GM20431 (cell line): ENCODE results near the gene GLI2.

ENCODE experiments used
- in situ Hi-C: fragments of 300-500 bp; cut with MseI, MboI; formaldehyde crosslinking; loops from one replicate; pipeline ENCODE4 v1.15.0; 2020; ENCODE audit warnings: low sequenced_read_pairs; ENCODE audit not compliant: unreplicated experiment

GLI2 gene

DNA sequence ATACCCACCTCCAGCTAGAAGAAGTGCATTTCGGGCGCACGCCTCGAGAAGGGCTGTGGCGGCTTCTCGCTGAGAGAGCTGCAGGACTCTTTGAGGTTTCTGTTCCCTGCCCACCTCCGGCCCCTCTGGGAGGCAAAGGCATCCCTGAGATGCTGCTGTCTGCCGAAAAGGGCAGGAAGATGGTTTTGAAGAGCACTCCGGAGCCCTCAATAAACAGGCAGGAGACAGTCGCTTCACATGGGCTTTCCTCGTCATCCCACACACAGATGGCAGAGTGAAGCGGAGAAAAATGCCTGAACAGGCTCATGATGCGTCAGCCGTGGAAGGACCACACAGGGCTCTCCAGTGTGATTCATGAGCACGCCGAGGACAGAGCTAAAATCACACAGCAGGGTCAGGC, 25.4 kb upstream of the GLI2 start:
- in situ Hi-C loops: no loop called here

DNA sequence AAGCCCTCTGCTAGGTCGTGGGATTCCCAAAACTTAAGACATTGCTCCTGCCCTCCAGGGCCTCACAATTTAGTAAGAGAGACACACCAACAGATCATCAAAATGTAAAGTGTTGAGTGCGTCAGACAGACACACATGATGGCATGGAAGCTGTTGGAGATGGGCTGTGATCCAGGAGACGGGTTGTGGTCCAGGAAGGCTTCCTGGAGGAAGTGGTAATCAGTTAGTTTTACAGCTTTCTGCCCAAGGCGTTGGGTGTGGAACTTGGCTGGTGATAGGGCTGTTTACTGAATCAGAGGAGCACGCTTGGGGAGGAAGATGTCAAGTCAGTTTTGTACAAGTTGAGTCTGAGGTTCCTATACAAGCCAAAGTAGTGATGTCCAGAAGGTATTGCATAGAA, 24.0 kb upstream of the GLI2 start:
- in situ Hi-C loops: no loop called here

DNA sequence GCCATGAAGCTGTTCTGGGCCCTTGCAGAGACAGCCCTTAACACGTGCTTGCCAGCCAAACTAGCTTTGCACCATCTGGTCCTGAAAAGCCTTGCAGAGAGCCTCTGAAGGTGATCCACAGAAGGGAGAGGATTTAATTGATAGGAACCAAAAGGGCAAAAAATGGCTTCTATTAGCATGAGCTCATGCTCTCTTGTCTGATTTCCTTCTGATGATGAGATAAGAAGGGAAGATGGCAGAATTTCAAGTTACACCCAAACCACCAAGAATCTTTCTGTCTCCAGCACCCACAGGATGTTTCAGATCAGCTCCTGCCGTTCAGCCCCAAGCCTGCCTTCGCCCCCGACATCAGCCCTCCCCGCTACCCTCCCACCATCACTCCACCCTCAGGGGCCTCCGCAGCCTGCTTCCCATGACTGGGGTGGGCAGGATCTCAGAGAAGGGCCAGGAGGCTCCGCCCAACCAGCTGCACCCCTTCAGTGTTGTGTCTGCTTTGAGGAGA, 23.4 kb upstream of the GLI2 start:
- in situ Hi-C loops: no loop called here

- in situ Hi-C loops: no loop called here
Measured at GRCh38 chr2:120715353-120715752, 20.3 kb upstream of the GLI2 start.

DNA sequence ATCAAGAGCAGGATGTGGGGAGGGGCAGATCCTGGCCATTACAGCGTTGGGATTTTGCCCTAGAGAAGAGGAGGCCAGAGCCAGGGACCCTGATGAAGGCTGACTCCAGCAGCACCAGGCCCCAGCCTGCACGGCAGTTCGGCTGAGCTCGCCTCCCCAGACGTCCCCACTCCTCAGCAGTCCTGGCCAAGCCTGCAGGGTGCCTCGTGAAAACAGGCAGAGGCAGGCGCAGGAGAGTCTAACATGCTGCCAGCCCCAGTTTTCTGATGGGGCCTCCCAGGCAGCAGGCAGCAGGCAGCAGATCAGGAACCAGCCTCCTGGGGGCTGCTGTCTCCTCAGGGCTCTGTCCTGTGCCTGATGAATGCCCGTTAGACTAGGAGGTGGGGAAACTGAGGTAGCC, 19.7 kb upstream of the GLI2 start:
- in situ Hi-C loops: no loop called here

DNA sequence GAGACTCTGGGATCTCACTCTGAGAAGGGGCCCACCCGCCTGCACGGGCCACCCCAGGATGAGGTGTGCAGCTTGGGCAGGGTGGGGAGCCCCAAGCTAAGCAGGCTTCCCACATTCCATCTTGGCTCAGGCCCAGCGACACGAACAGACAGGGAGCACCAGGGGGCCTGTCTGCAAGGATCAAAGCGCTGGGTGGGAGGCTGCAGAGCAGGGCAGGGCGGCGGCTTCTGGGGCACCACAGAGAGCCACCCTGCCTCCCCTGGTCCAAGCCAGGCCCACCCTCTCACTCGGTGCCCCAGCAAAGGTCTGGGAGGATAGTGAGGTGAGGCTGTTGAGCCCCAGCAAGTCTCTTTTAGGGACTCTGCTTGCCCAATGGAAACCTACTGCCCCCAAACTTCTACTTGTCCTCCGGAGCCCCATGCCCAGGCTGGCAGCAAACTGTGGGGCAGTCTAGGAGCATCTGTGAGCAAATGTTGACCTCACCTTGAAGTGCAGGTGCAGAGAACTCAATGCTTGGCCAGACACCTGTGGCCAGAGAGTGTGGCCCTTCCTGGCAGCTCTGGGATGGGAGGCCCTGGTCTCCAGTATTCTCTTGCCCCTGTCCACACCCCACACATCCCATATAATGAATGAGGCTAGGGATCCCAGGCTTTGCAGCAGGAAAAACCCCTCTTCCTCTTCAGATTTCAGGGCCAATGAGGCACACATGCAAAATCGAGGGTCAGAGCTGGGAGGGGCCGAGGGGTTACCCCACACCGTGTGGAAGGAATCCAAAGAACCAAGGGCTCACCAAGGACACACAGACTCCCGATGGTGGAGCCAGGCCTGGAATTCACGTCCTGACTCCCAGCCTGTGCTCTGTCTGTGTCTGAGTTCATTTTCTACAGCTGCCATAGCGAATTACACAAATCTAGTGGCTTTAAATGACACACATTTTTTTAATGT, 18.8 kb upstream of the GLI2 start:
- in situ Hi-C loops: no loop called here

DNA sequence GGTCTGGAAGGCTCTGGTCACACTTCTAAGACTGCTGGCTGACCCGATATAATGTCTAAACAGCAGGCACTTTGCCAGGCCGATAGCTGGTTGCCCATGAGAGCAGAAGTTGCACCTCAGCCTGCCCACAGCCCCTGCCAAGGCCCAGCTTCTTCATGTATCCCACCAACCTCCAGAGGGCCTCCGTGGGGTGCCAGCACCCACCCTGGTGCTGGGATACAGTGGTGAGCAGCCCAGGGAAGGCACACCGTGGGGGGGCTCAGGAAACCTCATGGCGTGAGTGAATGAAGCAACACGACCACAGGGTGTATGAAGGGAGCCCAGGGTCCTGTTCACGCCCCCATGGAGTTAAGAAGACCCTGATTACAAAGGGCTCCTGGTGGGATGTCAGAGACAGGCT, 16.2 kb upstream of the GLI2 start:
- in situ Hi-C loops: no loop called here

DNA sequence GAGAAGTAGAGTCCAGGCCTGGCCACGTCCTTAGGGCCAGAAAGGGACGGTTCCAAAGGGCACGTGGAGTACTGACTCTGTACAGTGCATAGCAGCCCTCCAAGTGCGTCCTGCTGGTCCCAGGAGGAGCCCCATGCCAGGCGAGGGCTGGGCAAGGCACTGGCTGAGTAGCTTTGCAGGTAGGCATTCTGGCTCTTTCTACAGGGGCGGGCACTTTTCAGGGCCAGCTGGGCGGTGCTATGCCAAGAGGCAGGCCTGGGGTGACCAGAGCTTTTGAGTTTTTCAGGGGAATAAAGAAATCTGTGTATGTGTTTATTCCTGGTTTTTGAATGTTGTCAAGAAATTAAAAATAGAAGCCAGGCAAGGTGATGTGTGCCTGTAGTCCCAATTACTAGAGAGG, 15.4 kb upstream of the GLI2 start:
- in situ Hi-C loops: no loop called here

GRCh38 chr2:120720746-120721375, 14.8 kb upstream of the GLI2 start:
- in situ Hi-C loops: no loop called here

DNA sequence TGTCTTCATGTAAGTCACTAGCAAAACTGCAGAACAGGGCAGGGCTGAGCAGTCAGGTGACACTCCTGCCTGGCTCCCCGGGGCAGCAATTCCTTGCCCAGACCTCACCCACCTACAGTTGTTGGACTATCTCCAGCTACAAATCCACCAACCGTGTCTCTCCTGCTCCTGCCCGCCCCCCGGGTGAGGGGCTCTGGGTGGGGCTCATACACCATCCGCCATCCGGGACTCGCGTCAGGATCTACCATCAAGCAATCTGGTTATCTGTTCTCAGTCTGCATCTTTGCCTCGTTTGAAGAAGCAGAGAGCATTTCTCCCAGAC, 13.5 kb upstream of the GLI2 start:
- in situ Hi-C loops: no loop called here

GRCh38 chr2:120722568-120723421, 12.9 kb upstream of the GLI2 start:
- in situ Hi-C loops: no loop called here

DNA sequence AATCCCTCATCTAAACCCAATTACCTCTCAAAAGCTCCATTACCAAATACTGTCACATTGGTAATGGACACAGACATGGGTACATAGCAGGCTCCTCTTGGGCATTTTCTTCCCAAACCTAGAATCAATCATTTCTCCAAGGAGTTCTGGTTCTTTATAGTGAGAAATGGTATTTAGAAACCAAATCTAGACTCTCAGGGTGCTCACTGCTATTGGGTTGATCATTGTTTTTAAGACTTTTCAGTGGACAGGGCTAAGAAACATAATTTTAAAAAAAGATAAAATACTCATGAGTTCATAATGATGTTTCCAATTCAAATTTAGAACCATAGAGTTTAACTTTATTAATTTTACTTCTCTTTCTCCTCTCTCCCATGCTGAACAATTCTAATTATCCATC, 9.4 kb upstream of the GLI2 start:
- in situ Hi-C loops: no loop called here

DNA sequence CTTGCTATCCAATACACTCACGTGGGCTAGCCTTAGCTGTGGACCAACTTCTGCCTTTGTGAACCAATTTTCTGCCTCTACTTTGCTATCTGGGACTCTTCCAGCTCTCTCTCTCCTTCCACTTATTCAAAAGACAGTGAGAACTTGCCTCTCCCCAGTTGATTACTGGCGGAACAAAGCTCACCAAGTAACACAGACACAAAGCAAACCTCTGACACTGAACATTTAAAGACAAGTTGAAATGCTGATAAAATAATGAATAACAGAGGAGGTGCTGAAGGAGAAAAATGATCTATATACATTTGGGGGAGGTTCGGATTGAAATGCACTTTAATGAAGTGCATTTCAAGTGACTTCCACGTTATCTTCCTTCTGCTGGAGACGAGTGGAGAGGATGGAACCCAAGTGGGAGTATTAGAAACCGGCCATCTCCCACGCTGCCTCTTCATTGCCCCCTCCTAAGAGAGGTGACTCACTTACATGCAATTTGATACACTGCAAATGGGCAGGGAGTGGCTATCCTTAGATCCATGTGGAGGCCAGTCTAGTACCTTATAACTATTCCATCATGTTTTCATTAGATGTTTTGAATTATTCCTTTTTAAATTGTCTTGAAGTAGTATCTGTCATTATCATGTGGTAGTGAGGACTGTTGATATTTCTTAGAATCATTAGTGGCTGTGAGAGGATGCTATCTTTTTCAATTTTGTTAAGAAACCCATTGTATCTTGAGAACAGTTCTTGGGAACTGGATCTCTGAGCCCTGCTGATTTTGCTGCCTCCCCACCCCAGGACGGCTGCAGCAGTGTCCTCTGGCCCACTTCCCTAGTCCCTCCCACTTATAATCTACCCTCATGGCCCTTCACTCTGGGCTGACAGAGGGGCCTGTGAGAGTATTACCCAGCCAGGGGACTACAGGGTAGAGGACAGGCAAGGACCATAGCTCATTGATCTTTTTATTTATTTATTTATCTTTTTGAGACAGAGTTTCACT, 6.0 kb upstream of the GLI2 start:
- in situ Hi-C loops: no loop called here

- in situ Hi-C loops: no loop called here
Measured at GRCh38 chr2:120731175-120731574, 4.5 kb upstream of the GLI2 start.

- in situ Hi-C loops: no loop called here
Measured at GRCh38 chr2:120732506-120733237, 3.0 kb upstream of the GLI2 start.

DNA sequence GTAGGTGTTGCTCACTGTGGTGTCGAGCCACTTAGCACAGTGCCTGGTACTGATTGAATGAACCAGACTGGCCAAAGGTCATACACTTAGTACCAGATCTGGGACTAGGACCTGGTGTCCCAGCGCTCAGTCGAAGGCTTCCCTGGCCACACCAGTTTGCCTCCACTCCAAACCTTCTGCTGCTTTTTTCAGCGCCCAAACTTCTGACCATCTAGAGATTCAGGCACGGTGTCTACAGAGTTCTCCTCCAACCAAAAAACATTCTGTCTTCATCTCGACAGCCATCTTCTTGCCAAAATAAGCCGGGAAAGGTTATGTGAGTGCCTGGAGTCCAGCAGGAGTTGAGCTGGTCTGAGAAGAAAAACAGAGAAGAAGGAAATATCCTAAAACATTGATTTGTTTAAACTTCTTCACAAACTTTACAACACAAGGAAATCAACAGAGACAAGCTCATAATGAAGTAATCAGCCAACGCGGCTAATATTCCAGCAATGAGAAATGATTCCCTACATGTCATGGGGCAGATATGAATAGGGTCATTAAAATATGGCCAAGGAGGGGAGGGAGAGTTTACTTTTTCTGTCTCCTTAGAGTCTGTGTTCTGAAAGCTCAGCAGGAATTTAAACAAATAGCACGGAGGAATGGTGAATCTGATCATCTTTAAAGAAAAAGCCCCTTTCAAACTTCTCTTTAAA, 2.3 kb upstream of the GLI2 start:
- in situ Hi-C loops: no loop called here

- in situ Hi-C loops: no loop called here
Measured at GRCh38 chr2:120734930-120735651, 577 bp upstream of the GLI2 start.

GRCh38 chr2:120736202-120736623, 545 bp downstream of the GLI2 start:
- in situ Hi-C loops: no loop called here
